Neural progenitor cell (in vitro differentiated cells): ENCODE data around the gene SDS. TPM values are rescaled to one million over a fixed set of nuclear protein-coding genes. Genes with fewer than 3 reads are reported as not detected.

ENCODE experiments used
- DNase-seq: peaks from one replicate; pipeline ENCODE4 v3.0.0-alpha.2; 2016; ENCODE audit warnings: low spot score
- H2AFZ ChIP-seq: fragments of 200-600 bp; sonication (generic); replicated peaks from 2 replicates; pipeline ENCODE4 v1.6.1; 2016; ENCODE audit warnings: antibody characterized with exemption
- H3F3A ChIP-seq: fragments of 200-600 bp; sonication (generic); 2 replicates; pipeline ENCODE4 v1.6.1; 2016; ENCODE audit warnings: antibody characterized with exemption, low read depth
- H3K27ac ChIP-seq: fragments of 200-600 bp; sonication (generic); 2 replicates; pipeline ENCODE4 v1.5.1; 2016; ENCODE audit warnings: mild to moderate bottlenecking
- H3K27me3 ChIP-seq: fragments of 200-600 bp; sonication (generic); 2 replicates; pipeline ENCODE4 v1.6.1; 2016; ENCODE audit warnings: mild to moderate bottlenecking, moderate library complexity
- H3K36me3 ChIP-seq: fragments of 200-600 bp; sonication (generic); 2 replicates; pipeline ENCODE4 v1.5.1; 2016
- H3K4me1 ChIP-seq: fragments of 200-600 bp; sonication (generic); 2 replicates; pipeline ENCODE4 v1.6.1; 2016; ENCODE audit warnings: mixed run types
- H3K4me2 ChIP-seq: fragments of 200-600 bp; sonication (generic); 2 replicates; pipeline ENCODE4 v1.6.1; 2016
- H3K4me3 ChIP-seq: fragments of 200-600 bp; sonication (generic); 2 replicates; pipeline ENCODE4 v1.5.1; 2016
- H3K79me2 ChIP-seq: fragments of 200-600 bp; sonication (generic); 2 replicates; pipeline ENCODE4 v1.6.1; 2016; ENCODE audit warnings: low read depth
- H3K9ac ChIP-seq: fragments of 200-600 bp; sonication (generic); 2 replicates; pipeline ENCODE4 v1.6.1; 2016
- H3K9me3 ChIP-seq: fragments of 200-600 bp; sonication (generic); 2 replicates; pipeline ENCODE4 v1.5.1; 2016; ENCODE audit warnings: low read depth
- H4K20me1 ChIP-seq: fragments of 200-600 bp; sonication (generic); 2 replicates; pipeline ENCODE4 v1.6.1; 2016; ENCODE audit warnings: low read depth
- H3K27ac Mint-ChIP-seq: 3 replicates; pipeline ENCODE4 v1.8.0; 2021; ENCODE audit warnings: mixed read lengths
- H3K27me3 Mint-ChIP-seq: 2 replicates; pipeline ENCODE4 v1.8.0; 2022; ENCODE audit warnings: low read depth, mild to moderate bottlenecking, inconsistent platforms, moderate library complexity, mixed read lengths; ENCODE audit not compliant: insufficient read depth
- H3K36me3 Mint-ChIP-seq: 3 replicates; pipeline ENCODE4 v1.8.0; 2021; ENCODE audit warnings: mixed read lengths
- H3K4me1 Mint-ChIP-seq: 3 replicates; pipeline ENCODE4 v1.8.0; 2021; ENCODE audit warnings: mixed read lengths
- H3K4me3 Mint-ChIP-seq: 3 replicates; pipeline ENCODE4 v1.8.0; 2021; ENCODE audit warnings: mild to moderate bottlenecking, moderate library complexity, mixed read lengths
- H3K9me3 Mint-ChIP-seq: 3 replicates; pipeline ENCODE4 v1.8.0; 2020; ENCODE audit warnings: mixed read lengths
- CTCF ChIP-seq: fragments of 200-600 bp; sonication (generic); IDR thresholded peaks from 2 replicates; pipeline ENCODE4 v1.5.1; 2017; ENCODE audit warnings: antibody characterized with exemption, mild to moderate bottlenecking
- EZH2 ChIP-seq: fragments of 200-600 bp; sonication (generic); IDR thresholded peaks from 2 replicates; pipeline ENCODE4 v1.6.1; 2017; ENCODE audit warnings: antibody characterized with exemption, mild to moderate bottlenecking, moderate library complexity
- EZH2phosphoT487 ChIP-seq: fragments of 200-600 bp; sonication (generic); IDR thresholded peaks from 2 replicates; pipeline ENCODE4 v1.6.1; 2017; ENCODE audit warnings: antibody characterized with exemption
- total RNA-seq: library from RNA; depleted of rRNA; stranded (reverse); fragments of >200 nt; gene quantifications from 2 replicates; pipeline ENCODE4 v1.2.3, GENCODE V29; 2015; ENCODE audit warnings: low replicate concordance

Gene SDS
- total RNA-seq, 1 donor from 2014 or later, result not detected

DNA sequence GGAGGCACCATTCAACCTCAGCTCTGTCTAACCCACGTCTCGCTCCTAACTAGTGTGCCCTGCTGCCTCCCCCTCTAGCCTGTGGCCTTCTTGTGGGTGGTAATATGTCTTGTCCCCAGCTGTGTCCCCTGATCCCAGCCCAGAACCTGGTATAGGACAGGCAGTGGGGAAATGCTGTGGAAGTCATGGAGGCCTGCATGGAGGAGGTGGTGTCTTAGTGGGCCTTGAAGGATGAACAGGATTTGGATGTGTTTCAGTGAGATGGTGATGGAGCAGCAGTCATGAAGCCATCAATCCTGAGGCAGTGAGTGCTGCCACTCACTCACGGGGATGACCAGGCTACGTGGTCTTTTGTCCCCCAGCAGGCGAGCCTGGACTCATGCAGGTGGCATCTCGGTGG, 31.9 kb downstream of the SDS start:
- no peak overlapping the region for H2AFZ ChIP-seq
- no peaks in the 10 kb centered on the region for H3K36me3 ChIP-seq

GRCh38 chr12:113370923-113371682, 32.6 kb downstream of the SDS start:
- Mint-ChIP-seq H3K27me3 (peaks cover 2% of the 10 kb centered on the region), H3K9me3 (no peaks in the 10 kb centered on the region), H3K4me1 (peaks cover 3% of the 10 kb centered on the region), H3K4me3 (no peak overlapping the region), H3K36me3 (peaks cover 16% of the 10 kb centered on the region), H3K27ac (no peak overlapping the region)
- H3K4me1 ChIP-seq, result no peaks in the 10 kb centered on the region
- H3K9me3 ChIP-seq, result no peaks in the 10 kb centered on the region
- H3K27me3 ChIP-seq, result no peaks in the 10 kb centered on the region
- H3K4me2 ChIP-seq, result no peak overlapping the region
- DNase-seq, result no peak
- H3K27ac ChIP-seq, result no peak overlapping the region
- no peaks in the 10 kb centered on the region for H3K36me3 ChIP-seq
- H2AFZ ChIP-seq, result no peak overlapping the region
- no peaks in the 10 kb centered on the region for H3F3A ChIP-seq
- H3K79me2 ChIP-seq, result no peaks in the 10 kb centered on the region
- H4K20me1 ChIP-seq, result no peaks in the 10 kb centered on the region
- no peak overlapping the region for H3K4me3 ChIP-seq
- no peak for TF ChIP-seq EZH2
- TF ChIP-seq EZH2phosphoT487, result no peak
- H3K9ac ChIP-seq, result no peak overlapping the region

More for the DNA sequence above, 31.9 kb downstream of the SDS start:
- Mint-ChIP-seq H3K27me3 (peaks cover 2% of the 10 kb centered on the region), H3K4me1 (peaks cover 2% of the 10 kb centered on the region), H3K36me3 (peaks cover 16% of the 10 kb centered on the region), H3K9me3 (no peaks in the 10 kb centered on the region), H3K4me3 (no peak overlapping the region), H3K27ac (no peak overlapping the region)
- H3K27me3 ChIP-seq, result no peaks in the 10 kb centered on the region
- H3K9me3 ChIP-seq, result no peaks in the 10 kb centered on the region
- DNase-seq, result no peak
- H3K79me2 ChIP-seq, result no peaks in the 10 kb centered on the region
- no peak overlapping the region for H3K27ac ChIP-seq
- H3K4me3 ChIP-seq, result no peak overlapping the region
- no peaks in the 10 kb centered on the region for H3K4me1 ChIP-seq
- H4K20me1 ChIP-seq, result no peaks in the 10 kb centered on the region
- no peak overlapping the region for H3K4me2 ChIP-seq
- TF ChIP-seq CTCF (no peak), EZH2phosphoT487 (no peak), EZH2 (no peak)
- H3F3A ChIP-seq, result no peaks in the 10 kb centered on the region
- H3K9ac ChIP-seq, result no peak overlapping the region

DNA sequence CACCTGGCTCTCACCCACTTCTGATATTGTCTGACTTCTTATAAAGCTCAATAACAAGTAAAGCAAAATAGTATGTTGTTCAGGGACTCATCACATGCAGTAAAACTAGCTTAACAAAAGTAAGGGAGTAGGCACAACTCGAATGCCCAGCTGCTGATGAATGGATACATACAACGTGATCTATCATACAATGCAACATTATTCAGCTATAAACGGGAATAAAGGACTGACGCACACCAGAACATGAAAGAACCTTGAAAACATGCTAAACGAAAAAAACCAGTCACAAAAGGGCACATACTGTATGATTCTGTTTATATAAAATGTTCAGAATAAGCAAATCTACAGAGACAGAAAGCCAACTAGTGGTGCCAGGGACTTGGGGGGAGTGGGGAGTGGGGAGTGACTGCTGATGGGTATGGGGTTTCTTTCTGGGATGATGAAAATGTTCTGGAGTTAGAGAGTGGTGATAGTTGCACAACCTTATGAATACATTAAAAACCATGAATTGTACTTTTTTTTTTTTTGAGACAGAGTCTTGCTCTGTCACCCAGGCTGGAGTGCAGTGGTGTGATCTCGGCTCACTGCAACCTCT, 34.2 kb downstream of the SDS start:
- Histone ChIP-seq H3K9ac (no peak overlapping the region), H3K27me3 (no peaks in the 10 kb centered on the region), H3K27ac (no peak overlapping the region), H2AFZ (no peak overlapping the region), H3K9me3 (no peaks in the 10 kb centered on the region), H3K4me2 (no peak overlapping the region), H3F3A (no peaks in the 10 kb centered on the region), H3K4me3 (no peak overlapping the region), H3K4me1 (no peaks in the 10 kb centered on the region), H4K20me1 (no peaks in the 10 kb centered on the region), H3K36me3 (no peaks in the 10 kb centered on the region), H3K79me2 (no peaks in the 10 kb centered on the region)
- DNase-seq, result no peak
- H3K4me3 Mint-ChIP-seq, result no peak overlapping the region
- peaks cover 3% of the 10 kb centered on the region for H3K4me1 Mint-ChIP-seq
- H3K27me3 Mint-ChIP-seq, result peaks cover 2% of the 10 kb centered on the region
- H3K36me3 Mint-ChIP-seq, result peaks cover 13% of the 10 kb centered on the region
- H3K9me3 Mint-ChIP-seq, result no peaks in the 10 kb centered on the region
- H3K27ac Mint-ChIP-seq, result no peak overlapping the region
- TF ChIP-seq EZH2phosphoT487 (no peak), CTCF (no peak), EZH2 (no peak)

GRCh38 chr12:113368331-113368730, 35.4 kb downstream of the SDS start:
- Histone ChIP-seq H3K4me1 (no peaks in the 10 kb centered on the region), H3F3A (no peaks in the 10 kb centered on the region), H3K9me3 (no peaks in the 10 kb centered on the region), H3K27ac (no peak overlapping the region), H3K9ac (no peak overlapping the region), H3K4me3 (no peak overlapping the region), H3K27me3 (no peaks in the 10 kb centered on the region), H2AFZ (no peak overlapping the region), H3K79me2 (no peaks in the 10 kb centered on the region), H3K4me2 (no peak overlapping the region), H3K36me3 (no peaks in the 10 kb centered on the region), H4K20me1 (no peaks in the 10 kb centered on the region)
- H3K27me3 Mint-ChIP-seq, result peaks cover 2% of the 10 kb centered on the region
- no peaks in the 10 kb centered on the region for H3K9me3 Mint-ChIP-seq
- H3K4me1 Mint-ChIP-seq, result peaks cover 3% of the 10 kb centered on the region
- no peak overlapping the region for H3K27ac Mint-ChIP-seq
- H3K36me3 Mint-ChIP-seq, result peaks cover 8% of the 10 kb centered on the region
- no peak for DNase-seq
- no peak overlapping the region for H3K4me3 Mint-ChIP-seq
- TF ChIP-seq CTCF (no peak), EZH2phosphoT487 (no peak), EZH2 (no peak)
